Frontal cortex (tissue), 1 donor: ENCODE results near the gene FBXO10. TPM values are rescaled to one million over a fixed set of nuclear protein-coding genes. Genes with fewer than 3 reads are reported as not detected.

Source experiments
- total RNA-seq: library from RNA; depleted of rRNA; stranded (reverse); fragments of >200 nt; gene quantifications from one replicate; pipeline ENCODE4 v1.2.3, GENCODE V29; 2014

The FBXO10 gene
- total RNA-seq, 1 donor from 2014 or later = 8.6 TPM

Other genes starting within 250 kb of the FBXO10 start
- 48.1 TPM for gene GRHPR, start 153.7 kb downstream of the FBXO10 start, total RNA-seq
- 20.4 TPM for gene ZBTB5, start 110.9 kb downstream of the FBXO10 start, total RNA-seq
- 40.4 TPM for gene POLR1E, start 90.4 kb downstream of the FBXO10 start, total RNA-seq
- gene TOMM5, start 16.2 kb upstream of the FBXO10 start, total RNA-seq = 75.0 TPM
- gene FRMPD1, start 74.6 kb upstream of the FBXO10 start, total RNA-seq = 0.41 TPM
- 3.7 TPM for gene TRMT10B, start 177.4 kb upstream of the FBXO10 start, total RNA-seq
- 73.4 TPM for gene EXOSC3, start 208.7 kb upstream of the FBXO10 start, total RNA-seq
- 23.2 TPM for gene DCAF10, start 224.4 kb upstream of the FBXO10 start, total RNA-seq